DOHH2 (cell line): ENCODE results near the gene TMEM218.

Experiments used
- H3F3A ChIP-seq: fragments of 200-600 bp; sonication (generic), shearing (Covaris generic); 2 replicates; pipeline ENCODE4 v1.6.0; 2016; ENCODE audit warnings: antibody characterized with exemption, mild to moderate bottlenecking; ENCODE audit not compliant: control insufficient read depth, insufficient read depth
- H3K27ac ChIP-seq: fragments of 200-600 bp; sonication (generic); 2 replicates; pipeline ENCODE4 v1.5.1; 2014; ENCODE audit warnings: low read depth, mild to moderate bottlenecking, low read length, moderate library complexity
- H3K27me3 ChIP-seq: fragments of 200-600 bp; sonication (generic); 2 replicates; pipeline ENCODE4 v1.6.1; 2014; ENCODE audit warnings: mild to moderate bottlenecking, low read length, mixed read lengths; ENCODE audit not compliant: control insufficient read depth
- H3K36me3 ChIP-seq: fragments of 200-600 bp; sonication (generic); 2 replicates; pipeline ENCODE4 v1.6.1; 2014; ENCODE audit warnings: mild to moderate bottlenecking, low read length, moderate library complexity, mixed read lengths; ENCODE audit not compliant: control insufficient read depth
- H3K4me1 ChIP-seq: fragments of 200-600 bp; sonication (generic); 2 replicates; pipeline ENCODE4 v1.6.1; 2014; ENCODE audit warnings: mild to moderate bottlenecking, low read length, mixed read lengths; ENCODE audit not compliant: control insufficient read depth
- H3K4me2 ChIP-seq: fragments of 200-600 bp; sonication (generic); 2 replicates; pipeline ENCODE4 v1.6.0; 2014; ENCODE audit warnings: mild to moderate bottlenecking, low read length, moderate library complexity
- H3K4me3 ChIP-seq: fragments of 200-600 bp; sonication (generic); 2 replicates; pipeline ENCODE4 v1.5.1; 2014; ENCODE audit warnings: mild to moderate bottlenecking, low read length, mixed read lengths
- H3K79me2 ChIP-seq: fragments of 200-600 bp; sonication (generic); 2 replicates; pipeline ENCODE4 v1.6.1; 2014; ENCODE audit warnings: mild to moderate bottlenecking, low read length, mixed read lengths; ENCODE audit not compliant: control insufficient read depth
- H3K9me2 ChIP-seq: fragments of 200-600 bp; sonication (generic); replicated peaks from 2 replicates; pipeline ENCODE4 v1.6.1; 2014; ENCODE audit warnings: mild to moderate bottlenecking, low read length, mixed read lengths; ENCODE audit not compliant: control insufficient read depth
- H3K9me3 ChIP-seq: fragments of 200-600 bp; sonication (generic); 2 replicates; pipeline ENCODE4 v1.6.1; 2014; ENCODE audit warnings: antibody characterized with exemption, low read length, mixed read lengths; ENCODE audit not compliant: control insufficient read depth, insufficient read depth
- H4K20me1 ChIP-seq: fragments of 200-600 bp; sonication (generic); 2 replicates; pipeline ENCODE4 v1.6.0; 2014; ENCODE audit warnings: low read depth, mild to moderate bottlenecking, antibody characterized with exemption, low read length, moderate library complexity; ENCODE audit not compliant: control insufficient read depth, insufficient read depth
- EZH2phosphoT487 ChIP-seq: fragments of 200-600 bp; sonication (generic); IDR thresholded peaks from 2 replicates; pipeline ENCODE4 v1.6.1; 2017; ENCODE audit warnings: borderline replicate concordance, mild to moderate bottlenecking, antibody characterized with exemption, low read length, moderate library complexity, mixed read lengths
- TF ChIP-seq, protein P1 (sequence below): fragments of 200-600 bp; sonication (generic); IDR thresholded peaks from one replicate; pipeline ENCODE4 v1.5.1; 2014; ENCODE audit warnings: antibody characterized with exemption, mild to moderate bottlenecking, low read depth, low read length; ENCODE audit not compliant: poor library complexity, severe bottlenecking

TMEM218 gene

DNA sequence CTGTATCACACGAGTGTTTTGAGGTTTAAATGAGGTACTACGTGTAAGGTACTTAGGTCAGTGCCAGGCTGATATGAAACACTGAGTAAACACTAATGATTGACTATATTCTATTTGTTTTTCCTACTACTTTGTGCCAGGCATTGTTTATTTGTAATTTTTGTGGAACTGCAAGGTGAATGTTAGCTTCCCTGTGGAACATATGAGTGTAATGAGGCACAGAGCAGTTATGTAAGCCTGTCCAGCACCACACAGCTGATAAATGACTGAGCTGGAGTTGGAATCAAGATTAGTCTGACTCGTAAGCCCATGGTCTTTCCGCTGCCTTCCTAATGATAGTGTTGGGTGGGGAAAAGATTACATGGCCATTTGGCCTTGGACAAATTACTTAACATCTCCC lies 42.4 kb downstream of the TMEM218 start:
- H3K79me2 ChIP-seq, result no peaks in the 10 kb centered on the region
- TF ChIP-seq, protein P1, sequence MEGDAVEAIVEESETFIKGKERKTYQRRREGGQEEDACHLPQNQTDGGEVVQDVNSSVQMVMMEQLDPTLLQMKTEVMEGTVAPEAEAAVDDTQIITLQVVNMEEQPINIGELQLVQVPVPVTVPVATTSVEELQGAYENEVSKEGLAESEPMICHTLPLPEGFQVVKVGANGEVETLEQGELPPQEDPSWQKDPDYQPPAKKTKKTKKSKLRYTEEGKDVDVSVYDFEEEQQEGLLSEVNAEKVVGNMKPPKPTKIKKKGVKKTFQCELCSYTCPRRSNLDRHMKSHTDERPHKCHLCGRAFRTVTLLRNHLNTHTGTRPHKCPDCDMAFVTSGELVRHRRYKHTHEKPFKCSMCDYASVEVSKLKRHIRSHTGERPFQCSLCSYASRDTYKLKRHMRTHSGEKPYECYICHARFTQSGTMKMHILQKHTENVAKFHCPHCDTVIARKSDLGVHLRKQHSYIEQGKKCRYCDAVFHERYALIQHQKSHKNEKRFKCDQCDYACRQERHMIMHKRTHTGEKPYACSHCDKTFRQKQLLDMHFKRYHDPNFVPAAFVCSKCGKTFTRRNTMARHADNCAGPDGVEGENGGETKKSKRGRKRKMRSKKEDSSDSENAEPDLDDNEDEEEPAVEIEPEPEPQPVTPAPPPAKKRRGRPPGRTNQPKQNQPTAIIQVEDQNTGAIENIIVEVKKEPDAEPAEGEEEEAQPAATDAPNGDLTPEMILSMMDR, result no peak
- no peak for TF ChIP-seq EZH2phosphoT487
- H3K9me2 ChIP-seq, result no peaks in the 10 kb centered on the region
- H4K20me1 ChIP-seq, result no peaks in the 10 kb centered on the region
- peaks cover 41% of the 10 kb centered on the region for H3K4me1 ChIP-seq
- H3K27me3 ChIP-seq, result peaks cover 10% of the 10 kb centered on the region
- H3K4me2 ChIP-seq, result no peak overlapping the region
- no peak overlapping the region for H3K27ac ChIP-seq
- H3K36me3 ChIP-seq, result no peaks in the 10 kb centered on the region
- no peaks in the 10 kb centered on the region for H3F3A ChIP-seq
- H3K9me3 ChIP-seq, result no peaks in the 10 kb centered on the region
- no peak overlapping the region for H3K4me3 ChIP-seq

- H3K36me3 ChIP-seq, result no peaks in the 10 kb centered on the region
- TF ChIP-seq, protein P1, result no peak
- no peak for TF ChIP-seq EZH2phosphoT487
- H3K79me2 ChIP-seq, result no peaks in the 10 kb centered on the region
These were observed 43.1 kb downstream of the TMEM218 start for GRCh38 chr11:125068368-125068767.

DNA sequence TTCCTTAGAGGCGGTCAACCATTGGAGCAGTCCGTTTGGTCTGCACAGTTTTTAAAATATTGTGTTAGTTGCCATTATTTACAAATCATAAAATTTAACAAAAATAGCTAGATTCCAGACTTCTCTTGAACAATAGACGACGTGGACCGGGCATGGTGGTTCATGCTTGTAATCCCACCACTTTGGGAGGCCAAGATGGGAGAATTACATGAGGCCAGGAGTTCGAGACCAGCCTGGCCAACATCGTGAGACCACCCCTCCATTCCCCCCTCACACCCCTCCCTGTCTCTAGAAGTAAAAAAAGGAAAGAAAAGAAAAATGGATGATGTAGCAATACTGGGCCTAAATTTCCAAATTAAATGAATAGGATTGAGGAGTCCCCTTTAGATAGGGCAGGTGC lies 47.4 kb downstream of the TMEM218 start:
- Histone ChIP-seq H3K4me1 (peaks cover 9% of the 10 kb centered on the region), H3K4me3 (no peak overlapping the region), H4K20me1 (no peaks in the 10 kb centered on the region), H3K9me2 (no peaks in the 10 kb centered on the region), H3K4me2 (no peak overlapping the region), H3K27me3 (peaks cover 47% of the 10 kb centered on the region), H3K9me3 (no peaks in the 10 kb centered on the region), H3K27ac (no peak overlapping the region), H3F3A (no peaks in the 10 kb centered on the region), H3K79me2 (no peaks in the 10 kb centered on the region), H3K36me3 (no peaks in the 10 kb centered on the region)
- TF ChIP-seq, protein P1, result no peak
- TF ChIP-seq EZH2phosphoT487, result no peak

More at GRCh38 chr11:125068368-125068767, 43.1 kb downstream of the TMEM218 start:
- Histone ChIP-seq H3F3A (no peaks in the 10 kb centered on the region), H3K27ac (no peak overlapping the region), H3K4me2 (no peak overlapping the region), H3K4me3 (no peak overlapping the region), H4K20me1 (no peaks in the 10 kb centered on the region), H3K9me3 (no peaks in the 10 kb centered on the region), H3K9me2 (no peaks in the 10 kb centered on the region), H3K27me3 (peaks cover 17% of the 10 kb centered on the region), H3K4me1 (peaks cover 40% of the 10 kb centered on the region)
